GM21619 (cell line): Measurements from ENCODE around the gene TMEM126A.
A peak's percentile ranks its signal among the peaks of the same experiment; 100 is the strongest.

ENCODE experiments used
- ATAC-seq: cut with Tn5 transposase; IDR thresholded peaks from one replicate; pipeline ENCODE4 v1.9.1; 2021; ENCODE audit not compliant: unreplicated experiment

Gene TMEM126A

GRCh38 chr11:85694385-85694980, 46.7 kb downstream of the TMEM126A start:
- ATAC-seq: peak; percentile 50

- ATAC-seq: no peak
Measured at GRCh38 chr11:85695546-85695945, 47.8 kb downstream of the TMEM126A start.

- no peak for ATAC-seq
Measured at GRCh38 chr11:85697747-85698146, 50.0 kb downstream of the TMEM126A start.

- ATAC-seq: no peak
Measured at GRCh38 chr11:85698195-85698594, 50.4 kb downstream of the TMEM126A start.

- peak; percentile 88 for ATAC-seq
Measured at GRCh38 chr11:85699957-85700741, 52.4 kb downstream of the TMEM126A start.

- ATAC-seq: no peak
Measured at GRCh38 chr11:85704967-85705366, 57.2 kb downstream of the TMEM126A start.

- no peak for ATAC-seq
Measured at GRCh38 chr11:85705800-85706199, 58.0 kb downstream of the TMEM126A start.
